ENCODE data around the gene ZNF343.

- TF ChIP-seq CTCF (IDR thresholded peaks at IDR 0.05 in 2 of 3, conservative IDR thresholded peaks at IDR 0.05 in 1 of 3; ENCODE audit: control insufficient read depth in 2 of 3, extremely low read depth in 1 of 3, insufficient read depth in 1 of 3, low read depth in 3 of 3, low read length in 3 of 3): no peak
- TF ChIP-seq ZNF207 (IDR thresholded peaks at IDR 0.05; ENCODE audit: borderline replicate concordance): no peak
- no peak for TF ChIP-seq IRF3 (IDR thresholded peaks at IDR 0.05)
- TF ChIP-seq TAF1 (IDR thresholded peaks at IDR 0.05; ENCODE audit: borderline replicate concordance, low read depth, low read length): no peak
- TF ChIP-seq ZNF592 (IDR thresholded peaks at IDR 0.05): no peak
- TF ChIP-seq SPI1 (IDR thresholded peaks at IDR 0.05; ENCODE audit: borderline replicate concordance, insufficient read depth, low read depth, low read length): no peak
- TF ChIP-seq CHD4 (IDR thresholded peaks at IDR 0.05): no peak
- no peak for TF ChIP-seq EZH2 (IDR thresholded peaks at IDR 0.05; ENCODE audit: borderline replicate concordance, control insufficient read depth, low read depth, low read length)
These were observed 29.6 kb upstream of the ZNF343 start for GRCh38 chr20:2538356-2538755.
